HG02642 (cell line): Measurements from ENCODE around the gene SHMT1.
A peak's percentile ranks its signal among the peaks of the same experiment; 100 is the strongest.
"Not testable (repeated sequence)": the region's sequence is repeated elsewhere in the genome, so short reads cannot be mapped to it uniquely, and the experiment has no call there.

Experiments
- ATAC-seq: cut with Tn5 transposase; IDR thresholded peaks from one replicate; pipeline ENCODE4 v1.9.1; 2021; ENCODE audit warnings: mild to moderate bottlenecking; ENCODE audit not compliant: unreplicated experiment, poor library complexity

SHMT1 gene

GRCh38 chr17:18363101-18364049, at the start of gene SHMT1:
SHMT1 (minus strand) TSS chr17:18363550; CDS start chr17:18355981, 7,569 bp downstream.
- peak; percentile 98 for ATAC-seq

GRCh38 chr17:18412001-18412538, 48.7 kb upstream of the SHMT1 start:
- peak; percentile 89 for ATAC-seq

DNA sequence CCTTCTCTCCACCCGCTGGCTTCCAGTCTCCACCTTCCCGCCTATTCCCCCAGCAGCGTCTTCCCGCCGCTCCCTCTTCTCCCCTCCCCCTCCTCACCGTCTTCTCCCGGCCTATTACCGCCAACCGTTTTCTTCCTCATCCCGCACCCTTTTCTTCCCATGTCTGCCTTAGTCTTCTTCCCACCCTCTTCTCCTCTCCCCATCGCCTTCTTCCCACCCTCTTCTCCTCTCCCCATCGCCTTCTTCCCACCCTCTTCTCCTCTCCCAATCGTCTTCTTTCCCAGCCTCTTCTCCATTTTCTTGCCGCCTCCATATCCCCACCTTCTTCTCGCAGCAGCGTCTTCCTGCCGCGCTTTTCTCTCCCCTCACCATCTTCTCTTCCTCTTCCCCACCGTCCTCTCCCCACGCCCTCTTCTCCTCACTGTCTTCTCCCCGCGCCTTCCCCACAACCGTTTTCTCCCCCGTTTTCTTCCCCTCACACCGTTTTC, 48.1 kb upstream of the SHMT1 start:
- not testable (repeated sequence) for ATAC-seq

GRCh38 chr17:18410736-18411135, 47.4 kb upstream of the SHMT1 start:
- not testable (repeated sequence) for ATAC-seq

- ATAC-seq: not testable (repeated sequence)
Observed at GRCh38 chr17:18409321-18409720, 46.0 kb upstream of the SHMT1 start.

DNA sequence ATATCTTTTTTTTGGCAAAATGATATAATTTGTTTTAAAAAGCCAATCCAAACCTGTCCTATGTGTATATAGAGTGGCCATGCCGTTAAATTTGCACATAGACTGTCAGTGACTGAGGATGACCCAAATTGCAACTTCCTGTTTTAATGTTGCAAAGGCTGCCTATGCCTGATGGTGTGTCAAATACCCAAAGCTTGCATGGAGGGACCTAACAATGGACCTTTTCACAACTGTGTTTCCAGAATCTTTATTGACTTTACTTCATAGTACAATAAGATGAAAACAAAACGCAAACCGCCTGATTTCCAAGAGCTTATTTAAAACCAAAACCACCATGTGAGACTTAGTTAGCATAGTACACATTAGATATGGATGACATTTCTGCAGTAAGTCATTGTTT, 45.6 kb upstream of the SHMT1 start:
- not testable (repeated sequence) for ATAC-seq

- ATAC-seq: peak; percentile 82
Observed at GRCh38 chr17:18403604-18404003, 40.3 kb upstream of the SHMT1 start.

DNA sequence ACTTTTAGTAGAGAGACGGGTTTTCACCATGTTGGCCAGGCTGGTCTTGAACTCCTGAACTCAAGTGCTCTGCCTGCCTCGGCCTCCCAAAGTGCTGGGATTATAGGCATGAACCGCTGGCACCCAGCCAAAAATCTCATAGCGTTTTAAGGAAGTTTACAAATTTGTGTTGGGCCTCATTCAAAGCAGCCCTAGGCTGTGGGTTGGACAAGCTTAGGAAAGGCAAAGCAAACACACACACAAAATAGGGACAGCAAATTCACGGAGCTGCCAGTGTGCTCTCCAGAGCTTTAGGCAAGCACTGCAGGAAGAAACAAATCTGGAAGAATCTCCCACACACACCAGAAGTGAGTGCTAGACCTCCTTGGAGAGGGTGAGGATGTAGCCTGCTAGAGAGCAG, 39.8 kb upstream of the SHMT1 start:
- ATAC-seq: not testable (repeated sequence)

DNA sequence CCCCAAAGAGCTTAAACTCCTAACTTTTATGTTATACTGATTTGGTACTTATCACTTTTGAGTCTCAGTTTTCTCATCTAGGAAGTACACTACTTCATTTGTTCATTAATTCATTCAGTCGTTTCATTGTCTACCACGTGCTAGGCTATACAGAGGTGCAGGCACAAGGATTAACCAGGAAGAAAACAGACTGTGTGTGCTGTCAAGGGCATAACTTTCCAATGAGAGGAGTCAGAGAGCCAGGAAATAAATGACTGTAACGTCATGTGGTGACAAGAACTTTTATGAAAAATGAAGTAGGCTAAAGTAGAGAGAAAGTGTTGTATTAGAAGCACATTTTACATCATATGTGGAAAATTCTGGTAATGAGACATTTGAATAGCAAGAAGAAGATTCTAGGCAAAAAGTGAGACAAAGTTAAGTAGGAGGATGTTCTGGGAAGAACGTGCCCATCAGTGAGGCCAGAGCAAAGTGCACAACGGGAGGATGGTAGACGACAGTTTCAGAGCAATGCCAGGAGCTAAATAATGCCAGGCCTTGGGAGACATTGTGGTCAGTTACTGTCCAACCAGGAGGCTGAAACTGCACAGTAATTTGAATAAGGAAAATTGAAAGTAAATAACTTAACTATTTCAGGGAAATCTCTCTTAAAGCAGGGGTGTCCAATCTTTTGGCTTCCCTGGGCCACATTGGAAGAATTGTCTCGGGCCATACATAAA, 38.7 kb upstream of the SHMT1 start:
- ATAC-seq: not testable (repeated sequence)

GRCh38 chr17:18388728-18389127, 25.4 kb upstream of the SHMT1 start:
- ATAC-seq: not testable (repeated sequence)

DNA sequence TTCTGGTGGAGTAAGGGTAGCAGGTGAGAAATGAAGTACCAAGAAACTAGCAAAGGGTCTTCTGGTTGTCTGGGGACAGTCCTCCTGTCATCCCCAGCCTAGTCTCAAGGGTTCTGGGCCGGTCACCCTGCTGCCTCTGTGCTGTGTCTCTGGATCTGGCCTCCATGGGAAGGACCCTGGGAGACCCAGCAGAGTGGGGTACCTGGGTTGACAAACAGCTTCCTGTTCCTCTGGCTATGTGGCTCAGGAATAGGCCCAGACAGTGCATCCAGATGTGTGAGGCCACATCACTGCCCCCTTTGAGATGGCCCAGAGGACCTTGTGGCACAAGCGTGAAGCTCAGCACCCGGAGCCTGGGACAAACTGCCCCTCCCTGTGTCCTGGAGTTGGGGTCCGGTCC, 24.9 kb upstream of the SHMT1 start:
- not testable (repeated sequence) for ATAC-seq

- ATAC-seq: not testable (repeated sequence)
Observed at GRCh38 chr17:18387583-18387982, 24.2 kb upstream of the SHMT1 start.

DNA sequence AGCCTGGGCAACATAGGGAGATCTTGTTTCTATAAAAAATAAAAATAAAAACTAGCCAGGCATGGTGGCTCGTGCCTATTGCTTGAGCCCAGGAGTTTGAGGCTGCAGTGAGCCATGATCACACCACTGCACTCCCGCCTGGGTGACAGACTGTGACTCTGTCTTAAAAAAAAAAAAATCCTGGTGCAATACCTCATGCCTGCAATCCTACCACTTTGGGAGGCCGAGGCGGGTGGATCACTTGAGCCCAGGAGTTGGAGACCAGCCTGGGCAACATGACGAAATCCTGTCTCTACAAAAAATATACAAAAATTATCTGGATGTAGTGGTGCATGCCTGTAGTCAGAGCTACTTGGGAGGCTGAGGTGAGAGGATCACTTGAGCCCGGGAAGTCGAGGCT, 20.9 kb upstream of the SHMT1 start:
- not testable (repeated sequence) for ATAC-seq

DNA sequence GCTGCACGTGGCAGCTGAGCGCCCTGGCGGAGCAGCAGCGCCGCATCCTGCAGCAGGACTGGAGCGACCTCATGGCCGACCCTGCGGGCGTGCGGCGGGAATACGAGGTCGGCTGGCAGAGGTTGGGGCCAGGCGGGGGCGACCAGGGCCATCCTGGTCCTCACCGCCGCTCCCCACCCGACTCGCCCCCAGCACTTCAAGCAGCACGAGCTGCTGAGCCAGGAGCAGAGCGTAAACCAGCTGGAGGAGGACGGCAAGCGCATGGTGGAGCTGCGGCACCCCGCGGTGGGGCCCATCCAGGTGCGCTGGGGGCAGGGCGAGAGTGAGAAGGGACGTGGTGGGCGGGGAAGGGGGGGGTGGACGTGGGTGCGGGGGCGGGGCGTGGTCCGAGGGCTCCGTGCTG, 19.7 kb upstream of the SHMT1 start:
- not testable (repeated sequence) for ATAC-seq

- ATAC-seq: no peak
Observed at GRCh38 chr17:18382441-18383078, 19.2 kb upstream of the SHMT1 start.

GRCh38 chr17:18381953-18382245, 18.5 kb upstream of the SHMT1 start:
- no peak for ATAC-seq

GRCh38 chr17:18381158-18381952, 18.0 kb upstream of the SHMT1 start:
- no peak for ATAC-seq

DNA sequence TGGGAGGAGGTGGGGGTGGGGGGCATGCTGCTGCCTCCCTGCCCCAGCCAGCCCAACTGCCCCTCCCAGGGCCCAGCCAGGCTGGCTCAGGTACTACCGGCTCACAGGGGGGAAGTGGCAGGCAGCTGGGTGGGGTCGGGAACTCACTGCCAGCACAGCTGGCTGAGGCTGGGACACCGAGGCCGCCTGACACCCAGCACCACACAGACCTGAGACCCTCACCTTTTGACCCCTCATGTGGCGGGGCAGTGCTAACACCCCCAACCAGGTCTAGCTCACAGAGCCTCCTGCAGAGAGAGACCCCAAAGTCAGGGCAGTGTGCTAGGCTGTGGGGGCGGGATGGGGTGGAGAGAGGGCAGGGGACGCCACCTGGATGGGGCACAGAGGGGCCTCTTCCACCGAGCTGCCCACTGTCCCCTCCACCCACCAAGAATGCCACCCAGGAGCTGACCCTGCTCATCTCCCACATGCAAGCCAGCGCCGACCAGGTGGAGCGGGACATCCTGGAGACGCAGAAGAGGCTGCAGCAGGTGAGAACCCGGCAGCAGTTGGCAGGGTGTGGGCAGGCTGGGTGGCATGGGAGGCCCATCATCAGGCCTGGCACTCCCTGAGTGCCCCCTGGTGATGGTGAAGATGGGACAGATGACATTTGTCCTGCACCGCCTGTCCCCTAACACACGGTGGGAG, 17.3 kb upstream of the SHMT1 start:
- ATAC-seq: no peak
